ENCODE data around the gene KIF27. TPM values are rescaled to one million over a fixed set of nuclear protein-coding genes. Genes with fewer than 3 reads are reported as not detected.
"Not testable (repeated sequence)": the region's sequence is repeated elsewhere in the genome, so short reads cannot be mapped to it uniquely, and the experiment has no call there.

KIF27 gene
- total RNA-seq, 2 experiments from 2014 or later: 3.2 to 3.4 TPM

GRCh38 chr9:83804454-83804853 is 116.8 kb downstream of the KIF27 start:
- H3K4me1 Mint-ChIP-seq; H3K36me3 Mint-ChIP-seq (ENCODE audit: low read depth); H3K9me3 Mint-ChIP-seq (ENCODE audit: low read depth); CTCF ChIA-PET; H3K27ac Mint-ChIP-seq; POLR2A ChIA-PET; DNase-seq; H3K4me3 Mint-ChIP-seq; ATAC-seq; H3K27me3 Mint-ChIP-seq; intact Hi-C loops (cut with DNase I, micrococcal nuclease): not testable (repeated sequence)

- not testable (repeated sequence) for H3K27me3 Mint-ChIP-seq
Observed at GRCh38 chr9:83803941-83804340, 117.3 kb downstream of the KIF27 start.

GRCh38 chr9:83800236-83801033 is 120.8 kb downstream of the KIF27 start:
- Mint-ChIP-seq H3K27ac (no peak overlapping the region), H3K27me3 (no peaks in the 10 kb centered on the region), H3K36me3 (ENCODE audit: low read depth) (no peaks in the 10 kb centered on the region), H3K4me3 (no peak overlapping the region), H3K9me3 (ENCODE audit: low read depth) (no peaks in the 10 kb centered on the region), H3K4me1 (no peaks in the 10 kb centered on the region)
- intact Hi-C loops (cut with DNase I, micrococcal nuclease): no loop called here
- ATAC-seq: no peak
- ChIA-PET POLR2A (no interaction called here), CTCF (no interaction called here)
- DNase-seq: no peak

More at GRCh38 chr9:83803941-83804340, 117.3 kb downstream of the KIF27 start:
- H3K4me3 Mint-ChIP-seq; intact Hi-C loops (cut with DNase I, micrococcal nuclease); H3K4me1 Mint-ChIP-seq; POLR2A ChIA-PET; DNase-seq; H3K36me3 Mint-ChIP-seq (ENCODE audit: low read depth); H3K27ac Mint-ChIP-seq; ATAC-seq; H3K9me3 Mint-ChIP-seq (ENCODE audit: low read depth); CTCF ChIA-PET: not testable (repeated sequence)

GRCh38 chr9:83794051-83794450 is 127.2 kb downstream of the KIF27 start:
- no peaks in the 10 kb centered on the region for H3K9me3 Mint-ChIP-seq (ENCODE audit: low read depth)
- ChIA-PET POLR2A (no interaction called here), CTCF (no interaction called here)
- no peaks in the 10 kb centered on the region for H3K36me3 Mint-ChIP-seq (ENCODE audit: low read depth)
- no peak overlapping the region for H3K27ac Mint-ChIP-seq
- intact Hi-C loops (cut with DNase I, micrococcal nuclease): no loop called here
- no peak overlapping the region for H3K4me3 Mint-ChIP-seq
- no peaks in the 10 kb centered on the region for H3K27me3 Mint-ChIP-seq
- no peak for DNase-seq
- no peak for ATAC-seq
- H3K4me1 Mint-ChIP-seq: no peaks in the 10 kb centered on the region

GRCh38 chr9:83792746-83793145 is 128.5 kb downstream of the KIF27 start:
- Mint-ChIP-seq H3K4me3 (no peak overlapping the region), H3K27me3 (no peaks in the 10 kb centered on the region), H3K27ac (no peak overlapping the region), H3K4me1 (no peaks in the 10 kb centered on the region), H3K36me3 (ENCODE audit: low read depth) (no peaks in the 10 kb centered on the region), H3K9me3 (ENCODE audit: low read depth) (no peaks in the 10 kb centered on the region)
- ATAC-seq (no peak), DNase-seq (no peak)
- POLR2A ChIA-PET: no interaction called here
- intact Hi-C loops (cut with DNase I, micrococcal nuclease): no loop called here
- CTCF ChIA-PET: interaction anchor here (1.0 kb wide), 1 partner anchor 9 kb away, joined by 3 read pairs; no protein-coding TSS in a partner anchor

Small RNA genes within 50 kb of the gene (microRNA-seq; reads per million reads assigned to microRNA genes)
- gene MIR7-1 (ENCODE audit: borderline replicate concordance): 675 reads per million, percentile 82 among the genes with 10 or more reads in this experiment

Other genes with a start within 250 kb of the KIF27 start
- gene UBQLN1, start 213.5 kb downstream of the KIF27 start, total RNA-seq: 100 to 1,000 TPM in 1 of 2 experiments, 10 to 100 TPM in 1; 88.3 to 116 TPM
- 1 to 10 TPM; 3.3 to 4.2 TPM for gene GKAP1, start 103.7 kb downstream of the KIF27 start, total RNA-seq
- gene HNRNPK, start 58.8 kb upstream of the KIF27 start, total RNA-seq: 1,000 to 10,000 TPM in 1 of 2 experiments, 100 to 1,000 TPM in 1; 848 to 1,029 TPM
- gene RMI1, start 59.4 kb upstream of the KIF27 start, total RNA-seq: 10 to 100 TPM; 25.0 to 25.5 TPM

All from activated CD4-positive, alpha-beta T cell treated with anti-CD3 and anti-CD28 coated beads for 36 hours (primary cell).